ENCODE results near the gene SLC2A11. TPM values are rescaled to one million over a fixed set of nuclear protein-coding genes. Genes with fewer than 3 reads are reported as not detected.

Gene SLC2A11
- total RNA-seq, 2 experiments from 2014 or later: 16.4 to 50.2 TPM

GRCh38 chr22:23856721-23857605, 712 bp upstream of the SLC2A11 start:
- ChIA-PET CTCF (ENCODE audit: unreplicated experiment) (interaction anchor here (0.5 to 1.2 kb wide), 10 partner anchors 7 to 636 kb away, joined by 3 to 7 read pairs (median 3); partner anchors contain the start of genes CHCHD10, MIF, RGL4 and SPECC1L), POLR2A (interaction anchor here (0.6 to 3.5 kb wide), 25 partner anchors 9 to 812 kb away, joined by 3 to 43 read pairs (median 4); partner anchors contain the start of genes CHCHD10, DERL3, MIF and VPREB3)
- BruUV-seq (replicated peaks): TSS peak; percentile 78
- Histone ChIP-seq H3K9me2 (ENCODE audit: insufficient read depth, low read length) (no peaks in the 10 kb centered on the region), H4K20me1 (ENCODE audit: insufficient read depth, low read length) (no peaks in the 10 kb centered on the region), H3K79me2 (ENCODE audit: insufficient read depth, low read depth, low read length) (peaks cover 10% of the 10 kb centered on the region; the same call in 1 of the 2 replicates), H2AFZ (ENCODE audit: low read length) (peak overlapping the region; percentile 59; the same call in 1 of the 2 replicates), H3K36me3 (ENCODE audit: insufficient read depth, low read length) (no peaks in the 10 kb centered on the region), H3K4me2 (ENCODE audit: low read length) (peak overlapping the region; percentile 89), H3K27ac (ENCODE audit: low read depth, low read length, poor library complexity, severe bottlenecking) (peak overlapping the region; percentile 94), H3K4me3 (ENCODE audit: low read depth, low read length, poor library complexity, severe bottlenecking) (peak overlapping the region; percentile 78), H3K4me1 (ENCODE audit: insufficient read depth, low read length, poor library complexity, severe bottlenecking) (peaks cover 21% of the 10 kb centered on the region), H3K9me3 (ENCODE audit: low read length) (no peaks in the 10 kb centered on the region)
- intact Hi-C loops (cut with micrococcal nuclease; ENCODE audit: unreplicated experiment): loop anchor here (10.0 kb wide), 1 partner anchor 298 kb away; no protein-coding TSS in a partner anchor
- TF ChIP-seq, protein P1, sequence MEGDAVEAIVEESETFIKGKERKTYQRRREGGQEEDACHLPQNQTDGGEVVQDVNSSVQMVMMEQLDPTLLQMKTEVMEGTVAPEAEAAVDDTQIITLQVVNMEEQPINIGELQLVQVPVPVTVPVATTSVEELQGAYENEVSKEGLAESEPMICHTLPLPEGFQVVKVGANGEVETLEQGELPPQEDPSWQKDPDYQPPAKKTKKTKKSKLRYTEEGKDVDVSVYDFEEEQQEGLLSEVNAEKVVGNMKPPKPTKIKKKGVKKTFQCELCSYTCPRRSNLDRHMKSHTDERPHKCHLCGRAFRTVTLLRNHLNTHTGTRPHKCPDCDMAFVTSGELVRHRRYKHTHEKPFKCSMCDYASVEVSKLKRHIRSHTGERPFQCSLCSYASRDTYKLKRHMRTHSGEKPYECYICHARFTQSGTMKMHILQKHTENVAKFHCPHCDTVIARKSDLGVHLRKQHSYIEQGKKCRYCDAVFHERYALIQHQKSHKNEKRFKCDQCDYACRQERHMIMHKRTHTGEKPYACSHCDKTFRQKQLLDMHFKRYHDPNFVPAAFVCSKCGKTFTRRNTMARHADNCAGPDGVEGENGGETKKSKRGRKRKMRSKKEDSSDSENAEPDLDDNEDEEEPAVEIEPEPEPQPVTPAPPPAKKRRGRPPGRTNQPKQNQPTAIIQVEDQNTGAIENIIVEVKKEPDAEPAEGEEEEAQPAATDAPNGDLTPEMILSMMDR (conservative IDR thresholded peaks at IDR 0.05; ENCODE audit: low read length): no peak
- no peak for TF ChIP-seq EZH2phosphoT487 (IDR thresholded peaks at IDR 0.05; ENCODE audit: borderline replicate concordance, low read depth, low read length)
- peak; percentile 47 for DNase-seq (ENCODE audit: low spot score)

DNA sequence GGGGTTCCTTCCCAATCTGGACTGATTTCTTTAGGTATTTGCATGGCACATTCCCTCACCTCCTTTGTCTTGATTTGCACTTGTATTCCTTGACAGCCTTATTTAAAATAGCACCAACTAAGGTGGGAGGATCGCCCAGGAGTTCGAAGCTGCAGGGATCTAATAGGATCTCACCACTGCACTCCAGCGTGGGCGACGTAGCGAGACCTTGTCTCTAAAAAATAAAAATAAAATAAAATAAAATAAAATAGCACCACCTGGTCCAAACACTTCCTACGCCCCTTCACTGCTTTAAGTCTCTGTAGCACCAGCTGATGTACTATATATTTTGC, 775 bp downstream of the SLC2A11 start:
- H3K4me2 ChIP-seq (ENCODE audit: low read length): peak overlapping the region; percentile 90

More for the DNA sequence above, 775 bp downstream of the SLC2A11 start:
- H3K27ac ChIP-seq (ENCODE audit: low read depth, low read length, poor library complexity, severe bottlenecking): peak overlapping the region; percentile 94
- POLR2A ChIA-PET: interaction anchor here (0.5 to 3.5 kb wide), 9 partner anchors 8 to 122 kb away, joined by 3 to 43 read pairs (median 5); no protein-coding TSS in a partner anchor
- no peak for TF ChIP-seq EZH2phosphoT487 (IDR thresholded peaks at IDR 0.05; ENCODE audit: borderline replicate concordance, low read depth, low read length)
- TF ChIP-seq, protein P1 (conservative IDR thresholded peaks at IDR 0.05; ENCODE audit: low read length): peak; percentile 22; the same call in 1 of the 2 replicates
- no peaks in the 10 kb centered on the region for H3K9me3 ChIP-seq (ENCODE audit: low read length)
- peak overlapping the region; percentile 70; the same call in 1 of the 2 replicates for H2AFZ ChIP-seq (ENCODE audit: low read length)
- H3K4me1 ChIP-seq (ENCODE audit: insufficient read depth, low read length, poor library complexity, severe bottlenecking): peaks cover 21% of the 10 kb centered on the region
- DNase-seq (ENCODE audit: low spot score): no peak
- H3K9me2 ChIP-seq (ENCODE audit: insufficient read depth, low read length): no peaks in the 10 kb centered on the region
- H3K36me3 ChIP-seq (ENCODE audit: insufficient read depth, low read length): no peaks in the 10 kb centered on the region
- H3K4me3 ChIP-seq (ENCODE audit: low read depth, low read length, poor library complexity, severe bottlenecking): peak overlapping the region; percentile 78
- H4K20me1 ChIP-seq (ENCODE audit: insufficient read depth, low read length): no peaks in the 10 kb centered on the region
- H3K79me2 ChIP-seq (ENCODE audit: insufficient read depth, low read depth, low read length): peaks cover 10% of the 10 kb centered on the region; the same call in 1 of the 2 replicates
- CTCF ChIA-PET (ENCODE audit: unreplicated experiment): interaction anchor here (0.6 to 1.6 kb wide), 3 partner anchors 8 to 35 kb away, joined by 3 to 10 read pairs (median 5); partner anchors contain the start of gene MIF
- no TSS peak for BruUV-seq (replicated peaks)
- intact Hi-C loops (cut with micrococcal nuclease; ENCODE audit: unreplicated experiment): loop anchor here (10.0 kb wide), 1 partner anchor 296 kb away; no protein-coding TSS in a partner anchor

All from OCI-LY7 (cell line).